MM.1S (cell line): ENCODE measurements around the gene FJX1.

Source experiments
- DNase-seq: peaks from one replicate; pipeline ENCODE4 v3.0.0-alpha.2; 2015
- H2AFZ ChIP-seq: fragments of 300-600 bp; sonication (generic); 2 replicates; pipeline ENCODE4 v1.6.0; 2016; ENCODE audit warnings: antibody characterized with exemption, low read length
- H3F3A ChIP-seq: fragments of 300-600 bp; sonication (generic); 2 replicates; pipeline ENCODE4 v1.6.1; 2016; ENCODE audit warnings: mild to moderate bottlenecking, antibody characterized with exemption, low read length, moderate library complexity, mixed read lengths; ENCODE audit not compliant: insufficient read depth
- H3K27ac ChIP-seq: fragments of 300-600 bp; sonication (generic); 2 replicates; pipeline ENCODE4 v1.5.1; 2016; ENCODE audit warnings: mild to moderate bottlenecking, low read length
- H3K27me3 ChIP-seq: fragments of 300-600 bp; sonication (generic); replicated peaks from 2 replicates; pipeline ENCODE4 v1.6.0; 2016; ENCODE audit warnings: low read length; ENCODE audit not compliant: insufficient read depth
- H3K36me3 ChIP-seq: fragments of 300-600 bp; sonication (generic); replicated peaks from 2 replicates; pipeline ENCODE4 v1.6.1; 2016; ENCODE audit warnings: mild to moderate bottlenecking, low read length, mixed read lengths; ENCODE audit not compliant: insufficient read depth
- H3K4me1 ChIP-seq: fragments of 300-600 bp; sonication (generic); 2 replicates; pipeline ENCODE4 v1.6.1; 2016; ENCODE audit warnings: low read length, mixed read lengths
- H3K4me2 ChIP-seq: fragments of 300-600 bp; sonication (generic); 2 replicates; pipeline ENCODE4 v1.6.0; 2016; ENCODE audit warnings: low read depth, low read length
- H3K4me3 ChIP-seq: fragments of 300-600 bp; sonication (generic); 2 replicates; pipeline ENCODE4 v1.5.1; 2016; ENCODE audit warnings: low read length, mixed read lengths
- H3K79me2 ChIP-seq: fragments of 300-600 bp; sonication (generic); 2 replicates; pipeline ENCODE4 v1.6.1; 2016; ENCODE audit warnings: mixed run types, low read length, mixed read lengths
- H3K9ac ChIP-seq: fragments of 300-600 bp; sonication (generic); 2 replicates; pipeline ENCODE4 v1.6.1; 2016; ENCODE audit warnings: low read length, mixed read lengths
- H3K9me2 ChIP-seq: fragments of 300-600 bp; sonication (generic); replicated peaks from 2 replicates; pipeline ENCODE4 v1.6.1; 2016; ENCODE audit warnings: mild to moderate bottlenecking, low read length, mixed read lengths; ENCODE audit not compliant: insufficient read depth
- H3K9me3 ChIP-seq: fragments of 300-600 bp; sonication (generic); replicated peaks from 2 replicates; pipeline ENCODE4 v1.6.1; 2016; ENCODE audit warnings: mild to moderate bottlenecking, low read length, mixed read lengths; ENCODE audit not compliant: insufficient read depth
- H4K20me1 ChIP-seq: fragments of 300-600 bp; sonication (generic); 2 replicates; pipeline ENCODE4 v1.6.1; 2016; ENCODE audit warnings: mild to moderate bottlenecking, low read length, moderate library complexity, mixed read lengths; ENCODE audit not compliant: insufficient read depth
- EZH2 ChIP-seq: fragments of 300-600 bp; sonication (generic); optimal IDR thresholded peaks from 2 replicates; pipeline ENCODE3; 2017; ENCODE audit warnings: low read depth, mild to moderate bottlenecking, antibody characterized with exemption, low read length, mixed read lengths
- EZH2phosphoT487 ChIP-seq: fragments of 300-600 bp; sonication (generic); IDR thresholded peaks from 2 replicates; pipeline ENCODE4 v1.6.1; 2018; ENCODE audit warnings: antibody characterized with exemption, low read length
- TF ChIP-seq, protein P1 (sequence below): fragments of 300-600 bp; sonication (generic); IDR thresholded peaks from 2 replicates; pipeline ENCODE4 v1.5.1; 2016; ENCODE audit warnings: antibody characterized with exemption, low read length, mixed read lengths

FJX1 gene

DNA sequence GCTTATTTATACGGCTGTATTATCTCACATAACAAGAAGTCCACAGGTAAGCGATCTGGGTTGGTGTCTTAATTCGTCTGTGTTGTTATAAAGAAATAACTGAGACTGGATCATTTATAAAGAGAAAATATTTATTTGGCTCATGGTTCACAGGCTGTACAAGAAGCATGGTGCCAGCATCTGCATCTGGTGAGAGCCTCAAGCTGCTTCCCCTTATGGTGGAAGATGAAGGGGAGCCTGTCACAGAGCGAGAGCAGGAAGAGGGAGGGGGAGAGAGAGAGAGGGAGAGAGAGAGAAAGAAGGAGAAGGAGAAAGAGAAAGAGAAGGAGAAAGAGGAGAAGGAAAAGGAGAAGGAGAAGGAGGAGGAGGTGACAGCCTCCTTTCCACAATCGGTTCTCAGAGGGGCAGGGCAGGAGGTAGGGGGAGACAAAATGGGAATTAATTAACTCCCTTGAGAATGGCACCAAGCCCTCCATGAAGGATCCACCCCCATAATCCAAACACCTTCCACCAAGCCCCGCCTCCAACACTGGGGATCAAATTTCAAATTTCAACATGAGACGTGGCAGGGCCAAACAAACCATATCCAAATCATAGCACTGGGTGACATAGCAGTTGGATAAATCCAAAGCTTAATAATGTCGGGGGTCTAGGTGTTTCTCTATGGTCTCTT, 29.3 kb downstream of the FJX1 start:
- H4K20me1 ChIP-seq: no peaks in the 10 kb centered on the region
- no peak for DNase-seq
- no peak overlapping the region for H3K9ac ChIP-seq
- H3F3A ChIP-seq: no peaks in the 10 kb centered on the region
- H3K4me1 ChIP-seq: no peaks in the 10 kb centered on the region
- no peak overlapping the region for H3K4me3 ChIP-seq
- H3K9me3 ChIP-seq: no peaks in the 10 kb centered on the region
- TF ChIP-seq, protein P1, sequence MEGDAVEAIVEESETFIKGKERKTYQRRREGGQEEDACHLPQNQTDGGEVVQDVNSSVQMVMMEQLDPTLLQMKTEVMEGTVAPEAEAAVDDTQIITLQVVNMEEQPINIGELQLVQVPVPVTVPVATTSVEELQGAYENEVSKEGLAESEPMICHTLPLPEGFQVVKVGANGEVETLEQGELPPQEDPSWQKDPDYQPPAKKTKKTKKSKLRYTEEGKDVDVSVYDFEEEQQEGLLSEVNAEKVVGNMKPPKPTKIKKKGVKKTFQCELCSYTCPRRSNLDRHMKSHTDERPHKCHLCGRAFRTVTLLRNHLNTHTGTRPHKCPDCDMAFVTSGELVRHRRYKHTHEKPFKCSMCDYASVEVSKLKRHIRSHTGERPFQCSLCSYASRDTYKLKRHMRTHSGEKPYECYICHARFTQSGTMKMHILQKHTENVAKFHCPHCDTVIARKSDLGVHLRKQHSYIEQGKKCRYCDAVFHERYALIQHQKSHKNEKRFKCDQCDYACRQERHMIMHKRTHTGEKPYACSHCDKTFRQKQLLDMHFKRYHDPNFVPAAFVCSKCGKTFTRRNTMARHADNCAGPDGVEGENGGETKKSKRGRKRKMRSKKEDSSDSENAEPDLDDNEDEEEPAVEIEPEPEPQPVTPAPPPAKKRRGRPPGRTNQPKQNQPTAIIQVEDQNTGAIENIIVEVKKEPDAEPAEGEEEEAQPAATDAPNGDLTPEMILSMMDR: no peak
- TF ChIP-seq EZH2phosphoT487: no peak
- no peak for TF ChIP-seq EZH2
- no peaks in the 10 kb centered on the region for H3K9me2 ChIP-seq
- no peaks in the 10 kb centered on the region for H3K27me3 ChIP-seq
- no peak overlapping the region for H3K4me2 ChIP-seq
- no peak overlapping the region for H2AFZ ChIP-seq
- no peak overlapping the region for H3K27ac ChIP-seq
- H3K79me2 ChIP-seq: no peaks in the 10 kb centered on the region
- H3K36me3 ChIP-seq: no peaks in the 10 kb centered on the region

DNA sequence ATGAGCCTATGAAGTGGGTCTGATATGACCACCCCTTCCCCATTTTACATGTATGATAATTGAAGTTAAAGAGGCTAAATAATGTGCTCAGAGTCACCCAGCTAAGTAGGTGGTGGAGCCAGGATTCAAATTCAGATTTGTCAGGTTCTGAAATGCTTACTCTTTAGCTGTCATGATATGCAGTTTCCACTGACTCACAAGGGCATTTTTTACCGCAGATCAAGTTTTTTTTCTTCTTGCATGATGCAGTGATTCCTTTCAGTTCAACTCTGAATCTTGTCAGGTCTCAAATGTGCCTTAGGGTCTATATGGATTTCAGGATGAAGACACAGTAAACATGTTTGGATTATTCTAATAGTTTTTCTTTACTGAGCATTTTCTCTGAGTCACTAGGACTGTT, 31.7 kb downstream of the FJX1 start:
- H3K9me2 ChIP-seq: no peaks in the 10 kb centered on the region
- no peaks in the 10 kb centered on the region for H4K20me1 ChIP-seq
- peaks cover 12% of the 10 kb centered on the region for H3K4me1 ChIP-seq
- TF ChIP-seq EZH2phosphoT487 (no peak), EZH2 (no peak)
- TF ChIP-seq, protein P1: no peak
- no peak overlapping the region for H3K4me3 ChIP-seq
- no peak overlapping the region for H3K27ac ChIP-seq
- no peaks in the 10 kb centered on the region for H3K36me3 ChIP-seq
- no peak for DNase-seq
- no peaks in the 10 kb centered on the region for H3F3A ChIP-seq
- no peaks in the 10 kb centered on the region for H3K79me2 ChIP-seq
- no peaks in the 10 kb centered on the region for H3K9me3 ChIP-seq
- H3K4me2 ChIP-seq: no peak overlapping the region
- H3K9ac ChIP-seq: no peak overlapping the region
- no peak overlapping the region for H2AFZ ChIP-seq
- no peaks in the 10 kb centered on the region for H3K27me3 ChIP-seq

DNA sequence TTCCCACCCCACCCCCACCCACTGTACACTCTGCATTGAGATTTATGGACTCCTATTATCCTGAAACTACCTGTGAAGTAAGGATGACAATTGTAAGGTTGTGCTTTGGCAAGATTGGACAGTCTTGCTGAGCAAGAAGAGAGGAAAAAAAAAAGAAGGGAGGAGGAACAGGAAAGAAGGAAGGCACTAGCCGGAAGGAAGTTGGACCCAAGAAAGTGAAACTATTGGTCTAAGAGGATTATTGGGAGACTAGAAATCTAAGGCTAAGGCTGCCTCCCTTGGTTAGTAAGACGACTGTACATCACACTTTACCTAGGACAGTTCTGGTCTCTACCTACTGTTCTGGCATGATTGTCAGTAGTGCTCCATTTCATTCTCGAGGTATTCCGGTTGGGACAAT, 32.2 kb downstream of the FJX1 start:
- Histone ChIP-seq H3K79me2 (no peaks in the 10 kb centered on the region), H4K20me1 (no peaks in the 10 kb centered on the region), H3K4me2 (no peak overlapping the region), H3K4me3 (no peak overlapping the region), H3K36me3 (no peaks in the 10 kb centered on the region), H3K27ac (no peak overlapping the region), H3K27me3 (no peaks in the 10 kb centered on the region), H3K9me3 (no peaks in the 10 kb centered on the region), H3K9ac (no peak overlapping the region), H3F3A (no peaks in the 10 kb centered on the region), H3K4me1 (peaks cover 16% of the 10 kb centered on the region), H3K9me2 (no peaks in the 10 kb centered on the region), H2AFZ (no peak overlapping the region)
- no peak for DNase-seq
- TF ChIP-seq, protein P1: no peak
- TF ChIP-seq EZH2phosphoT487 (no peak), EZH2 (no peak)
